Loucy (cell line): ENCODE data around the gene OBP2A.
"Not testable (repeated sequence)": the region's sequence is repeated elsewhere in the genome, so short reads cannot be mapped to it uniquely, and the experiment has no call there.

Experiments used
- EZH2phosphoT487 ChIP-seq: fragments of 200-600 bp; IDR thresholded peaks from 2 replicates; pipeline ENCODE4 v1.6.1; 2018; ENCODE audit warnings: antibody characterized with exemption, mild to moderate bottlenecking, moderate library complexity, borderline replicate concordance
- TF ChIP-seq, protein P1 (sequence below): fragments of 200-600 bp; sonication (generic); conservative IDR thresholded peaks from 2 replicates; pipeline ENCODE4 v1.5.1; 2014; ENCODE audit warnings: mild to moderate bottlenecking, antibody characterized with exemption, low read length

DNA sequence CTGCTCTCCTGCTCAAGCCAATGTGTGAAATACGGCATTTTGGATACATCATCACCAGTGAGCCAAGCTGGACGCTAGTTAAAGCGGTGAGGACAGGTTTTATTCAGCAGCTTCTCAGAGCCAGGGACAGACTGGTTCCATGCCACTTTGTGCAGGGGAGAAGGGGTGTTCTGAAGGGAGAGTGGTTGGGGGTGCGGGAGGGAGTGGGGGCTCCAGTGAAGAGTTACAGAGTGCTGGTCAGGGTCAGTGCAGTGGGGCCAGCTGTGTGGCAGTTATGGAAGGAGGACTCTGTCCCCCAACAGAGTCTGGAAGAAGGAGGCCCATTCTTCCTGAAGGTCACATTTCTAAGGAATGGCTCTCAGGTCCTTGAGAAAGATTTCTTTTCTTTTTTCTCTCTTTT, 11.1 kb upstream of the OBP2A start:
- TF ChIP-seq, protein P1, sequence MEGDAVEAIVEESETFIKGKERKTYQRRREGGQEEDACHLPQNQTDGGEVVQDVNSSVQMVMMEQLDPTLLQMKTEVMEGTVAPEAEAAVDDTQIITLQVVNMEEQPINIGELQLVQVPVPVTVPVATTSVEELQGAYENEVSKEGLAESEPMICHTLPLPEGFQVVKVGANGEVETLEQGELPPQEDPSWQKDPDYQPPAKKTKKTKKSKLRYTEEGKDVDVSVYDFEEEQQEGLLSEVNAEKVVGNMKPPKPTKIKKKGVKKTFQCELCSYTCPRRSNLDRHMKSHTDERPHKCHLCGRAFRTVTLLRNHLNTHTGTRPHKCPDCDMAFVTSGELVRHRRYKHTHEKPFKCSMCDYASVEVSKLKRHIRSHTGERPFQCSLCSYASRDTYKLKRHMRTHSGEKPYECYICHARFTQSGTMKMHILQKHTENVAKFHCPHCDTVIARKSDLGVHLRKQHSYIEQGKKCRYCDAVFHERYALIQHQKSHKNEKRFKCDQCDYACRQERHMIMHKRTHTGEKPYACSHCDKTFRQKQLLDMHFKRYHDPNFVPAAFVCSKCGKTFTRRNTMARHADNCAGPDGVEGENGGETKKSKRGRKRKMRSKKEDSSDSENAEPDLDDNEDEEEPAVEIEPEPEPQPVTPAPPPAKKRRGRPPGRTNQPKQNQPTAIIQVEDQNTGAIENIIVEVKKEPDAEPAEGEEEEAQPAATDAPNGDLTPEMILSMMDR = not testable (repeated sequence)
- TF ChIP-seq EZH2phosphoT487 = not testable (repeated sequence)
